ENCODE data around the gene VPS54.
A peak's percentile ranks its signal among the peaks of the same experiment; 100 is the strongest.

The VPS54 gene

DNA sequence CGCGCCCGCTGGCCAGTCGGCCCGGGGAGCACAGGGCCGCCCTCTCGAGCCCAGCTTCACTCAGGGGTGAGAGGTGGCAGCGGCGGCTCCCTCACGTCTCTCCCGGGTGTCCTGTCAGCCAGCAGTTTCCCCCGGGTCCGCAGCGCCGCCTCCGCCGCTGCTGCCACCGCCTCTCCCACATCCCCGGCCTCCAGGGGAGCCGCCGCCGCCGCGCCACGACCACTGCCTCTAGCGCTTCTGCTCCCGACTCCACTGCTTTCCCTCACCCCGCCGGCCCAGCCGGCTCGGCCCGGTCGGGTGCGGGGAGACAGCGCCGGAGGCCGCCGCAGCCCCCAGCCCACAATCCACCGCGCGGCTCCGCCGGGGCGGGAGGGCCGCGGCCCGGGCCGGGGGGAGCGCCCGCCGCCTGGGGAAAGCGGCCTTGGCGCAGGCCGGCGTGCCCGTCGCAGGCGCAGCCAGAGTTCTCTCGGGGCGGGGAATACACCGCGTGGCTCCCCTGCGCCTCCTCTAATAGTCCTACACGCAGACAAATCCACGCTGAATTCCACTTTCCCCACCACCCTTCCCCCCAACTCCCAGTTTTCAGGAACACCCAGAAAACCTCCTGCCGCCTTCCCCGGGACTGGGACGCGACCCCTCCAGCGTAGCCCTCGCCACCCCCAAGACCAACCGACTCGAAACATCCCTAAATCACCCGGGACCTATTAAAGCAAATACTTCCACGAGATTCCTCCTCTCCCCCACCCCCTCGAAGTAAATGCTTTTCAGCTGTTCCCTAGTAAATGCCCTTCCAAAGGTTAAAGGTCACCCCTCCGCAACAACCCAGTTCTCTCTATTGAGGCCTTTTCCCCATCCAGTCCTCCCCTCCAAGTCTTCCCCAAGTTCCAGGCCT lies at the start of gene VPS54:
Gene VPS54, minus strand, starts transcription at position 346 of the 892 bp plus-strand sequence. CDS start 35,429 bp downstream, outside the sequence.
- in situ Hi-C loops (cut with HindIII; ENCODE audit: low pct_unique_long_range_greater_than_20kb, low sequenced_read_pairs) = no loop called here
- DNase-seq (ENCODE audit: low read depth in 1 of 2, low spot score in 1 of 2) = peak; percentile 18 to 62
- TF ChIP-seq JUND (IDR thresholded peaks at IDR 0.05; ENCODE audit: low read depth) = no peak

GRCh38 chr2:64067326-64067725 lies 48.1 kb upstream of the VPS54 start:
- TF ChIP-seq JUND (IDR thresholded peaks at IDR 0.05; ENCODE audit: low read depth) = no peak
- DNase-seq (ENCODE audit: low read depth in 1 of 2, low spot score in 1 of 2) = no peak
- in situ Hi-C loops (cut with HindIII; ENCODE audit: low pct_unique_long_range_greater_than_20kb, low sequenced_read_pairs) = no loop called here

DNA sequence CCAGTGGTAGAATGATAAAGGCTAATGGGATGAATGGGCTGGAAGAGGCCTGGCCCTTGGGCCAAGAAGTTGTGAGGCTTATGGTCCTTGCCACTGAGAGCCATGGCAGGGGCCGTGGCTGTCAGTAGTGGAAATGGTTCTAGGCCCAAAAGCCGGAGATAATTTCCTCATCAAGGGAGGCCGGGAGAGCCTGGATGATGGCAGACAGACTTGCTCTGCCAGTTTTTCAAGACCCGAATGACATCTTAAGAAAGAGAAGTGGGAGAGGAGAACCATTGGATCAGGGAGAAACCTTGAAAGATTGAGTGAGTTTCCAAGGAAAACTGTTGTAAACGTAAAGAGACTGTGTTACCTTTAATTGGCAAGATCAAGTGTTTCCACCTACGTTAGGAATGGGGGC lies 46.3 kb upstream of the VPS54 start:
- TF ChIP-seq JUND (IDR thresholded peaks at IDR 0.05; ENCODE audit: low read depth) = no peak
- in situ Hi-C loops (cut with HindIII; ENCODE audit: low pct_unique_long_range_greater_than_20kb, low sequenced_read_pairs) = no loop called here
- DNase-seq (ENCODE audit: low read depth in 1 of 2, low spot score in 1 of 2) = peak in 1 of 2 experiments; percentile 29

- TF ChIP-seq JUND (IDR thresholded peaks at IDR 0.05; ENCODE audit: low read depth) = no peak
- peak in 1 of 2 experiments; percentile 6 for DNase-seq (ENCODE audit: low read depth in 1 of 2, low spot score in 1 of 2)
- in situ Hi-C loops (cut with HindIII; ENCODE audit: low pct_unique_long_range_greater_than_20kb, low sequenced_read_pairs) = no loop called here
Observed at GRCh38 chr2:64063924-64064331, 44.7 kb upstream of the VPS54 start.

DNA sequence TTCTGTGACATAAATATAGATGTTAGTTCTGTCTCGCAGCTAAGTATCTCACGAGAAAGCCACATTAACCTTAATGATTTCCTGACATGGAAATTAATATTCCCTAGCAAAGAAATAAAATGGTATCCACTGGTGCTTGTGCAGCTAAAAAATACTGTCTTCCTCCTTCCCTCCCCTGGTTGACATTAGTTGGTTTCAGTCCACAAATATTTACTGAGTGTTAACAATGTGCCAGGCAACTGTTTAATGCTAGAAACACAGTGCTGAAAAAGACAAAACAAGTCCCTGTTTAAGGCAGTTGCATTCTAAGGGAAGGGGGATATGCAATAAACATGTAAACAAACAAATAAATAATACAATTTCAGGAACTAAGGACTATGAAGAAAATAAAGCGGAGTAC lies 44.2 kb upstream of the VPS54 start:
- in situ Hi-C loops (cut with HindIII; ENCODE audit: low pct_unique_long_range_greater_than_20kb, low sequenced_read_pairs) = no loop called here
- no peak for DNase-seq (ENCODE audit: low read depth in 1 of 2, low spot score in 1 of 2)

DNA sequence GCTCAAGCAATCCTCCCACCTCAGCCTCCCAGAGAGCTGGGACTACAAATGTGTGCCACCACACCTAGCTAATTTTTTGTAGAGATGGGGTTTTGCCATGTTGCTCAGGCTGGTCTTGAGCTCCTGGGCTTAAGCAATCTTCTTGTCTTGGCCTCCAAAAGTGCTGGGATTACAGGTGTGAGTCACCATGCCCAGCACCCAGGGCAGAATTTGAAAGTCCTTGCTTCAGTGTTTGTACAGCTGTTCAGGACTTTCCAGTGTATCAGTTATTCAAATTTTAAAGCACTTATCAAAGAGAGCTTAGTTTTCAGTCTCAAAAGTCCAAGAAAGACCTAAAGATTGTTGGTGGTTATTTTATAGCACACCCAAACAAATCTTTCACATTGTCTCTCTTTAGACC lies 43.6 kb upstream of the VPS54 start:
- in situ Hi-C loops (cut with HindIII; ENCODE audit: low pct_unique_long_range_greater_than_20kb, low sequenced_read_pairs) = no loop called here
- no peak for TF ChIP-seq JUND (IDR thresholded peaks at IDR 0.05; ENCODE audit: low read depth)
- DNase-seq (ENCODE audit: low read depth in 1 of 2, low spot score in 1 of 2) = no peak

More for the DNA sequence above, 44.2 kb upstream of the VPS54 start:
- no peak for TF ChIP-seq JUND (IDR thresholded peaks at IDR 0.05; ENCODE audit: low read depth)

GRCh38 chr2:64059270-64059669 lies 40.0 kb upstream of the VPS54 start:
- no peak for DNase-seq (ENCODE audit: low read depth in 1 of 2, low spot score in 1 of 2)
- in situ Hi-C loops (cut with HindIII; ENCODE audit: low pct_unique_long_range_greater_than_20kb, low sequenced_read_pairs) = no loop called here
- TF ChIP-seq JUND (IDR thresholded peaks at IDR 0.05; ENCODE audit: low read depth) = no peak

DNA sequence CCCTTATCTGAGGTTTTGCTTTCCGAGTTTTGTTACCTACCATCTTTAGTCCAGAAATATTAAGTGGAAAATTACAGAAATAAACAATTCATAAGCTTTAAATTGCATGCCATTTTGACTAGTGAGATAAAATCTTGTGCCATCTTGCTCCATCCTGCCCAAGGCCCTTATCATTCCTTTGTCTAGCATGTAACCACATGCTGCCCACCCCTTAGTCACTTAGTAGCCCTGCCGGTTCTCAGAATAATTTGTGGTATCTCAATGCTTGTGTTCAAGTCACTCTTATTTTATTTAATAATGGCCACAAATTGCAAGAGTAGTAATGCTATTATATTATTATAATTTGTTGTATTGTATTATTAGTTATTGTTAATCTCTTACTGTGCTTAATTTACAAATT lies 36.8 kb upstream of the VPS54 start:
- in situ Hi-C loops (cut with HindIII; ENCODE audit: low pct_unique_long_range_greater_than_20kb, low sequenced_read_pairs) = no loop called here
- DNase-seq (ENCODE audit: low read depth in 1 of 2, low spot score in 1 of 2) = no peak
- no peak for TF ChIP-seq JUND (IDR thresholded peaks at IDR 0.05; ENCODE audit: low read depth)

GRCh38 chr2:64054161-64054915 lies 35.1 kb upstream of the VPS54 start:
- in situ Hi-C loops (cut with HindIII; ENCODE audit: low pct_unique_long_range_greater_than_20kb, low sequenced_read_pairs) = no loop called here
- no peak for TF ChIP-seq JUND (IDR thresholded peaks at IDR 0.05; ENCODE audit: low read depth)
- DNase-seq (ENCODE audit: low read depth in 1 of 2, low spot score in 1 of 2) = no peak

GRCh38 chr2:64052463-64053241 lies 33.4 kb upstream of the VPS54 start:
- in situ Hi-C loops (cut with HindIII; ENCODE audit: low pct_unique_long_range_greater_than_20kb, low sequenced_read_pairs) = no loop called here
- no peak for DNase-seq (ENCODE audit: low read depth in 1 of 2, low spot score in 1 of 2)
- no peak for TF ChIP-seq JUND (IDR thresholded peaks at IDR 0.05; ENCODE audit: low read depth)

DNA sequence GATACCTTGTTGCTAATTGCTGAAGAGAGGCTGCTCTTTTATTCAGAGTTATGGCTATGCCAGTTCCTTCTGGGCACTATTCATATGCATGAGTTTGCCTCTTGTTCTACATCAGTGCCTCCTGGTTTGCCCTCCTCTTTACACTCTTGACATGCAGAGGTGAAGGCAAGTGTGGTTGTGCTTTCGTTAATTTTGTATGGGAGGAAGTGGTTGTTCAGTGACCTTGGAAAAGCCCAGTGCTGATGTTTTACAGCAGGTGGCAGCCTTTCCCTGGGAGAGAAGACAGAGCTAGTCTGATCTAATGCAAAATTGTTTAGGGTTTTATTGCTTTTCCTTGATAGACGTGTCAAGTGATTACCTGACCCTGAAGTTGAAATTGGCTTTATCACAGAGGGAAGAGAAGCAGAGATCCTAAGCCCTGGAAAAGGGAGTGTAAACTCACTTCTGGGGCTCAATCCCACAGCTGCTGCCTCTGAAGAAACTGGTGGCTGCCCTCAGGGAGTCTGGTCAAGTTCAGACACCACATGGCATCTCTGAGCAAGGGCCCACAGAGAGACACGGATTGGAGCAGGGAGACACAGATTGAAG lies 30.5 kb upstream of the VPS54 start:
- DNase-seq (ENCODE audit: low read depth in 1 of 2, low spot score in 1 of 2) = peak; percentile 41 to 74
- in situ Hi-C loops (cut with HindIII; ENCODE audit: low pct_unique_long_range_greater_than_20kb, low sequenced_read_pairs) = no loop called here
- TF ChIP-seq JUND (IDR thresholded peaks at IDR 0.05; ENCODE audit: low read depth) = no peak

DNA sequence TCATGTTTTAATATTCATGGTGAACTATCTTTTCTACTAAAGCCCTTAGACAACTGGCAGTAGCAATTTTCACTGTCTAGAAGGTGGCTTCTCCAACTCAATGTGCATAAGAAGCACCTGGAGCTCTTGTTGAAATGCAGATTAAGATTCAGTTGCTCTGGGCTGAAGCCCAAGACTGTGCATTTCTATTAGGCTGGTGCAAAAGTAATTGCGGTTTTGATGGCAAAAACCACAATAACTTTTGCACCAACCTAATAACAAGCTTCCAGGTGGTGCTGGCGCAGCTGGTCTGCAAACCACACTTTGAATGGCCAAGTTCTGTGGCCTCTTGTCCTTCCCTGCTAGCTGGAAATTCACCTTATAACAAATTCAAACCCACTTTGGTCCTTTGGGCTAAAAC lies 26.7 kb upstream of the VPS54 start:
- no peak for TF ChIP-seq JUND (IDR thresholded peaks at IDR 0.05; ENCODE audit: low read depth)
- no peak for DNase-seq (ENCODE audit: low read depth in 1 of 2, low spot score in 1 of 2)
- in situ Hi-C loops (cut with HindIII; ENCODE audit: low pct_unique_long_range_greater_than_20kb, low sequenced_read_pairs) = no loop called here

Data from T47D (cell line).